ENCODE data around the gene THYN1.

- TF ChIP-seq EZH2 (optimal IDR thresholded peaks at IDR 0.05; ENCODE audit: low read depth, low read length) (no peak), CTCF (IDR thresholded peaks at IDR 0.05; ENCODE audit: low read length) (no peak), EZH2phosphoT487 (IDR thresholded peaks at IDR 0.05; ENCODE audit: low read length) (no peak)
Measured at GRCh38 chr11:134246678-134247077, 6.5 kb downstream of the THYN1 start.

Measured in MM.1S (cell line).